NCI-H460 (cell line): ENCODE data around the gene MMP10. TPM values are rescaled to one million over a fixed set of nuclear protein-coding genes. Genes with fewer than 3 reads are reported as not detected.
A peak's percentile ranks its signal among the peaks of the same experiment; 100 is the strongest.

Experiments used
- DNase-seq: peaks from one replicate; pipeline ENCODE4 v3.0.0-alpha.2; 2016; ENCODE audit warnings: low read depth; ENCODE audit errors: extremely low read depth
- polyA plus RNA-seq: library from polyadenylated mRNA; depleted of rRNA; stranded (reverse); fragments of >200 nt; gene quantifications from 2 replicates; pipeline ENCODE4 v1.2.3, GENCODE V29; 2014; cell fraction: nucleus; rRNA removed
- total RNA-seq: library from RNA; depleted of rRNA; stranded (reverse); fragments of >200 nt; shearing (Covaris generic); gene quantifications from 2 replicates; pipeline ENCODE4 v1.2.3, GENCODE V29; 2014; rRNA removed

The MMP10 gene
- 2.8 and 4.6 TPM in 2 replicates for total RNA-seq
- 0.93 and 1.7 TPM in 2 replicates for polyA plus RNA-seq

DNA sequence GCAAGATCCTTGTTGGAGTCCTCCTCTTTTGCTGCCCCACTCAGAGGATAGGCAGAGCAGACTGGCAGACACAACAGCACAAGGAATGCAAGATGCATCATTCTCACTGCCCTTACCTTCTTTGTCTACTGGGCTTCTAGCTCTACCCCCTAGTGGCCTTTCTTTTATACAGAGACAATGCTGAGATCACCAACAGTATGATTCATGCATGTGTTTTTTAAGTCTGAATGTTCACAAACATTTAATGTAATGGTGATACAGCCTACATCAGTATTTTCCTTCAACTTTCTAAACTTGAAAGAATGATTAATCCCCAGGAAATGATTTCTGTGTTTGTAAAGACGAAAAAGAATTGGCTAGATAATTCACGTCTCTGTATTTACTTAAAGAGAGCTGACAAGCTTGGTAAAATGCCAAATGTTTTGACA lies at the start of gene MMP10:
Gene MMP10, minus strand, starts transcription at position 138 of the 428 bp plus-strand sequence. Its CDS starts 37 bp downstream, at position 101.
- DNase-seq = peak; percentile 46

DNA sequence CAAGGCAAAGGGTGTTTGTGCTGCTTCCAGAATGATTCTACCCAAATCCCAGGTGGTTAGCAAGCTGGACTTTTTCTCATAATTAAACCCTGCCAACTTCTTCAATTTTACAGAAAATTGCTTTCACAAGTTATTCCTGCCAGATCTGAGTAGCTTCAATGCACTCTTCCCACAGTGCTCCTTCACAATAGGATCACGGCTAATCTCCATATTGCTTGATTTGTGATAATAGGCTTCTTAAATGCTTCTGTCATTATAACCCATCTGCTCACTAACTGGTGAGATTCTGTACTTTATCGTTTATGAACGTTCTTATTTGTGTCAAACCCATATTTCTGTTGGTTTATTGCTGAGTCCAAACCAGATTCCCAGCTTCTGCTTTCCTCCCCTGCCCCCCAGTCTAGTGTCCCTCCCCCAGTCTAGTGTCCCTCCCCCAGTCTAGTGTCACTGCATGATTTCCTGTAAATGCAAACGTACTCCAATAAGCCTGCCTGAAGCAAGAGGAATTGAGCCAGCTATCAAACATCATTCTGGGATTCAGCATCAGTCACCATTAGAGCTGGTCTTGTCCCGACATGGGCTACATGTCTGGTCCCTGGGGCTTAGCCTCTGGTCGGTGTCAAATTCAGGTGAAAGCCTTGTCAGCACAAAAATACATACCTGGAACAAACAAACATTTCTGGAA lies 49.0 kb upstream of the MMP10 start:
- no peak for DNase-seq

DNA sequence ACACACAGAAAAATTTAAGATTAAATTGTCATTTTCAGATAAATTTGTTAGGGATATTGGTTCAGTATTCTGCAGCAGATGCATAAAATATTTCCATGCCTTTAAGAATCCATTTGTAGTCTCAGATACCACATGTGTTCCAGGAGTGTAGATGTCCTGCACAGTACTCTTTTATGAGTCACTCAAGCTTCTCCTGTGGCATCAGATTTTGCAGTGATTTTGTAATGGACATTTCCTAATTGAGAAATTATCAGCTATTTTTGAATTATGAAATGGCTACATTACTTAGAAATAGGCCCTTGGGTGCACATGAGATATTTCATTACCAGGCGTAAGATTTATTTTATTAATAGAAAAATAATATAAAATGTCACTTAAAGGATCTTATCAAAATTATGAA lies 44.1 kb upstream of the MMP10 start:
- DNase-seq = no peak

DNA sequence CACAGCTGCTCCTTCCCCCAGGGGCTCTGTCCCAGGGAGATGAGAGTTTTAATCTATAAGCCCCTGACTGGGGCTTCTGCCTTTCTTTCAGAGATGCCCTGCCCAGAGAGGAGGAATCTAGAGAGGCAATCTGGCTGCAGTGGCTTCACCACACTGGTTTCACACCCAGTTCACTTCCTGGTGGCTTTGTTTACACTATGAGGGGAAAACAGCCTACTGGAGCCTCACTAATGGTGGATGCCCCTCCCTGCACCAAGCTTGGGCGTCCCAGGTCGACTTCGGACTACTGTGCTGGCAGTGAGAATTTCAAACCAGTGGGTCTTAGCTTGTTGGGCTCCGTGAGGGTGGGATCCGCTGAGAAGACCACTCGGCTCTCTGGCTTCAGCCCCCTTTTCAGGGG lies 39.1 kb upstream of the MMP10 start:
- no peak for DNase-seq

GRCh38 chr11:102813484-102813883 lies 33.1 kb upstream of the MMP10 start:
- DNase-seq = no peak

- no peak for DNase-seq
Observed at GRCh38 chr11:102812188-102812587, 31.8 kb upstream of the MMP10 start.

DNA sequence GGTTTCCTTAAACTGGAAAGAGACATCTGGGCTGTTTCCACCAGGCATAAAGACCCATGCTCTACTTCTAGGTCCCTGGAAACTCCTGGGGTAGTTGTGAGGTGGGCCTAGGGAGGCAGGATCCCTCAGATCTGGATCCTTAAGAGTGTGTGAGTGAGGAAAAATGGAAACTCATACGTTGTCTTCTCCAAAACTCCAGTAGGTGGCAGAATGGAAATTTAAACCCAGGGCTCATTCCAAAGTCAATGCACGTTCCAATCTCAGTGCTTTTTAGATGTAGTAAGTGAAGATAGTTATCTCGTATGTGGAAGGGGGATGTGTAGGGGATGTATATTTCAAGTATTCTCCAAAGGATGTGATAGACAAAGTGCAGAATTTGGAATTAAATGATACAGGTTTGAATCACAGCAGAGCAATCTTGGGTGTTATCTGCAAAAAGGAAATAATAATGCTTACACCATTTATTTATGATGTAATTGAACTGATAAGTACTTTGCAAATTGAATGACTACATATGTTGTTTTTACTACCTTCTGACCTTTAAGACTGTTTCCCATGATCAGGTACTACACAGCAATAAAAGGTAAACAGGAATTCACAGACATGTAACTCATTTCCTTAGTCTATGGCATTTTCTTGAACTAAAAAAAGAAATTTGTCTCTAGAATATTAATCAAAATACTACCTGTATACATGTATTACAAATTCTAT lies 30.7 kb upstream of the MMP10 start:
- no peak for DNase-seq

GRCh38 chr11:102809971-102810370 lies 29.5 kb upstream of the MMP10 start:
- DNase-seq = no peak

DNA sequence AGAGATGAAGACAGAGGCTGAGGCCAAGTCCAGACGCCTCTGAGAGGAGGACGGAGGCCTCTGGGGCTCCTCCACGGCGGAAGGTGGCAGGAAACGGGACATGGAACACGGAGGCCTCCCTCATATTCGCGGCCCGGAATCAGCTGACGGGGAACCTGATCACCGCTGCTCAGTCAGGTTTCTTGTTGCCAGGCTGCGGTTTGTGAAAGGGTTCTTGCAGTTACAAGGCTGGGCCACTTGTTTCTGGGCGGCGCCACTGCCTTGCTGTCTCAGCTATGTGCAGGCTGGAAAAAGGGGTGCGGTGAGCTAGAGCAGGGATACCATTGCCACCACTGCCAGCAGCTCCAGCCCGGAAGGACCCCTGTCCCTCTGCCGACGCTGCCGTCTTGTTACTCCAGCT lies 27.5 kb upstream of the MMP10 start:
- DNase-seq = peak; percentile 55

- no peak for DNase-seq
Observed at GRCh38 chr11:102806296-102806695, 25.9 kb upstream of the MMP10 start.

DNA sequence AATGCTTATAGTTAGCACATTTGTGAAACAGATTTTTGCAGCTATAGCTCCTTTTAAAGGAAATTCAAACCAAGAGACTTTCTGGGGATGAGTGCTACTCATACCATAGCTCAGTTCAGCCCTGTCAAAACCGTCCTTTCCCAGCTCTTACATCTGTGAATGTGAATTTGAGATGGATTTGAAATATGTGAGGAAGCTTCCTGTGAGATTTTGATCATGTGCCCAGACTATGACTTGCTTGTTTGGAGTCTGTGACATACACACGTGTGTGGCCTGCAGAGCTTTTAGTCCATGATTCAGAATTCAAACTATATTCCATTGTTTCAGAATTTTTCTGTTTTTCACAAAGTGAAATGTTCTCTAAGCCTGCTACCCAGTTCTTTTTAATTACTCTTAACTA lies 21.9 kb upstream of the MMP10 start:
- no peak for DNase-seq

DNA sequence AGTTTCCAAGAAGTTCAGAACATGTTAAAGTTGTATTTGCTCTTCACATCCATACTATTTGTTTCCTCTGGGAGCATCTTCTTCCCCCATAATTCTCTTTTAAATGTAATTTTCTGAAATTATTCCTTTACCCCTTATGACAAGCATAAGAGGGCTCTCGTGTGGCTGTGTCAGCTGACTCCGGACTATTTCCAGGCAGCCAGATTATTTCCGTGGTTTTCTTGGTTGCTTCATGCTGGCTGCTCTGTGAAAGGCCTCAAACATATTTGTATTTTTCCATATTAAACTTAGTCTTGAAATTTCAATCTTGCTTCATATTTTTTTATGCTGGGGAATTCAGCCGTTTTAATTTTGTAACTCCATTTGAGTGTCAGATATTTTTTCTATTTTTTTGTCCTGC lies 20.3 kb upstream of the MMP10 start:
- DNase-seq = no peak

DNA sequence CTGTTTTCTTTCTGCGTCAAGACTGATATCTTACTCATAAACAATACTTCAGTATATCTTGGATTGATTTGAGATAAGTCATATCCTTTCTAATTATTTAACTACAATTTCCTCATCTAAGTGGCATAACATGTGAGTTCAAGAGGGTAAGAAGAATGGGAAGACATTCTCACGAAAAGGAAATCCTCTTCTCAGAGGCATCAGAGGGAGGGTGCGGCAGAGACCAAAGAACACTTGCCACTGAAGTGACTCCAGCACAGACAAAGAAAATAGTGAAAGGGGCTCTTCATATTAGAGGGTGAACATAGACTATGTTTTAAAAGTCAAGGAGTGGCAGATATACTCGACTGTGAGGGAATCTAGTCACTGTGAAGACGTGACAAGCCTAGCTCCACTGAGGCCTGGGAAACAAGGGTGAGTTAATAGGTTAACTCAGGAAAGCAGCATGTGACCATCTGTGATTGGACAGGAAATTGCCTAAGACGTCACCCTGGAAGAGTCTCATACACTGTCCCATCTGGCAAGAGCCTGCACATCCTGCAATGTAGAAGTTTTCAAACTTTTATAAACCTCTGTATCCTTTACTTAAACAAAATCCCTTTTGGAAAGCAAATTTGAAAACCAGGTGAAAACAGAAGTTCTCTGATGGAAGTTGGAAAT lies 19.4 kb upstream of the MMP10 start:
- no peak for DNase-seq

- no peak for DNase-seq
Observed at GRCh38 chr11:102798012-102798746, 17.8 kb upstream of the MMP10 start, which contains the start of gene MMP1. MMP1 (minus strand) TSS chr11:102798160; CDS start chr11:102798092, 68 bp downstream.

DNA sequence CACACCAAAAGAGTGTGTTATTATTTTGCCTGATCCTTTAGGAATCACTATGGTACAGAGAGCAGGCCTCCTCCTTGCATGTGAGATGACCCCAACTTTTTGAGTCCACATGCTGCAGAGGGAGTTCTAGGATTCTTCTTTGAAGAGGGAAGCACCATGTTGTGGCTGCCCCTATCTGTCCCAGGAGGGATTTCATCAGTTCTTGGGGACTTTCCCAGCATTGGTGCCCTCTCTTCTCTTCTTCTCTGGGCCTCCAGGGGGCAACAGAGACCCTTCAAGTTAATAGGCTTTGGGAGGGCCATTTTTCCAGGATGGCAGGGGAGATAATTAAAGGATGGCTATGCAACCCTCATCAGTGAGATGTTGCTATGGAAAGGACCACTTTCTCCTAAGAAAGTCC lies 14.0 kb upstream of the MMP10 start:
- DNase-seq = no peak

DNA sequence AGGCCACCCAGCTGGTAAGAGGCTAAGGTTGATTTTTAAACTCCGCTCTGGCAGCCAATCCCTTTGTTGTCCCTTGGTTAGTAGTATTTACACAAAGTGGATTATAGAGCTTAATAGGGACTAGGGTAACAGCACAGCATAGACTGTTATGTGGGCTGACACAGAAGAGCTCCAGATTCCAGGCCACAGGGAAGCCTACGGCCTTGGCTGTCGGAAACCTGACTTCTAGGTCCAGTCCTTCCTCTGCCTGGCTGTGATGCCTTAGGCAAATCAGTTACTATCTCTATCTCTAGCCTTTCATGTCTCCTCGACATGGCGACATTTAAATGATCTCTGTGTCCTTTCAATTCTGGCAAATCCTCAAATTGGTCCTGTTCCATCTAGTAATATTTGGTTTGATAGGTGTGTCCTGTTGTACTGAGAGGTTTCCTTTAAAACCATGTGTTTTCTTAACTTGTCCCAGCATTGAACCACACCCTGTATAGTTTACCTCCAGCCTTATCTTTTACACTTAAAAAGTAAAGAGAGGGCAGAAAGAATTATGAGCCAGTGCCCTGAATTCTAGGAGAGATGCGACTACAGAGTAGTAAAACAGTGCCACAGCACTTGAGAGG lies 13.4 kb upstream of the MMP10 start:
- no peak for DNase-seq

DNA sequence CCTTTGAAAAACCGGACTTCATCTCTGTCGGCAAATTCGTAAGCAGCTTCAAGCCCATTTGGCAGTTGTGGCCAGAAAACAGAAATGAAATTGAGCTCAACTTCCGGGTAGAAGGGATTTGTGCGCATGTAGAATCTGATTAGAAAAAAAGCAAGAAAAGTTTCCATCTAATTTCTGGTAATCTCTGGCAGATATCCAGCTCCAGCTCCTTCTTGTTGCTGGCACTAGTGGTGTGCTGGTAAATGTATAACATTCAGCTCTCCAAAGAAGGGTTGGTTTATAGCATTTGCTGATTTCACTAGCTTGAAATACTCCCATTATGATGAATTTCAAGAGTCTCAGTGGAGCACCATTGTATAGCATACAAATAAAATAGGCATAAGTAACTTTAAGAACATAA lies 12.2 kb upstream of the MMP10 start:
- no peak for DNase-seq

- no peak for DNase-seq
Observed at GRCh38 chr11:102791271-102792036, 11.0 kb upstream of the MMP10 start.

DNA sequence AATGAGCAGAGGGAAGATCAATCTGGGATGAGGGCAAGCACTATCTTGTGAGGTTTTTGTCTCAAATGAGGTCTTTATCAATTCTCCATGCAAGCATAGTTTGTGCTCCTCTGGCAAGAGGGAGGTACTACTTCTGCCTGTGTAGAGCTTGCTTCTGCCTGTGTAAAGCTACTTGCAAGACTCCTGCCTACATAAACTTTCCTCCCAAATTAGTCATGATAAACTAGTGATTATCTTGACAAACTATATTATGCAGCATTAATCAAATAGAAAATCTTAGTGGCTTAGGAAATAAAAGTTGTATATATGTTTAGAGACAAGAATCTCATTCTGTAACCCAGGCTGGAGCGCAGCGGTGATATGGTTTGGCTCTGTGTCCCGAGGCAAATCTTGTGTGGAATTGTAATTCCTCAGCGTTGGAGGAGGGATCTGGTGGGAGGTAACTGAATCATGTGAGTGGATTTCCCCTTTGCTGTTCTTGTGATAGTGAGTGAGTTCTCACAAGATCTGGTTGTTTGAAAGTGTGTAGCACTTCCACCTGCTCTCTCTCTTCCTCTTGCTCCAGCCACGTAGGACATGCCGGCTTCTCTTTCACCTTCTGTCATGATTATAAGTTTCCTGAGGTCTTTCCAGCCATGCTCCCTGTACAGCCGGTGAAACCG lies 8.0 kb upstream of the MMP10 start:
- no peak for DNase-seq
